HG03460 (cell line): ENCODE results near the gene SHANK2.

ENCODE experiments used
- ATAC-seq: cut with Tn5 transposase; IDR thresholded peaks from one replicate; pipeline ENCODE4 v1.9.1; 2021; ENCODE audit not compliant: unreplicated experiment

Gene SHANK2

GRCh38 chr11:71223081-71223405 is 29.3 kb downstream of the SHANK2 start:
- no peak for ATAC-seq

GRCh38 chr11:71222318-71223080 is 29.9 kb downstream of the SHANK2 start:
- ATAC-seq: no peak

GRCh38 chr11:71221821-71222220 is 30.6 kb downstream of the SHANK2 start:
- ATAC-seq: no peak

DNA sequence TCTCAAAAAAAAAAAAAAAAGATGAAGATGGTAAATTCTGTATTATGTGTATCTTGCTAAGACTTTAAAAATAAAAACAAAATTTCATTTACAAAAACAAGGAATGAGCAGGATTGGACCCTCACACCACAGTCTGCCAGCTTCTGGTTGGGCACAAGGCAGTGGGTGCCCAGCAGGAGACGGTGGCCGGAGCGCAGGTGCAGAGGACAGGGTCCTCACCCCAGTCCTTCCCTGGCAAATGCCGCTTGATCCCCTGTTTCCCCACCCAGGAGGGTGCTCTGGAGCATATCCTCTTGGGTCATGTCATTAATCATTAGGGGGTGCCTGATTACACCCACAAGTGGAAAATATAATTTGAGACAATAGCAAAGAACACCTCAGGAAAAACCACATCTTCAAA is 31.2 kb downstream of the SHANK2 start:
- ATAC-seq: no peak

DNA sequence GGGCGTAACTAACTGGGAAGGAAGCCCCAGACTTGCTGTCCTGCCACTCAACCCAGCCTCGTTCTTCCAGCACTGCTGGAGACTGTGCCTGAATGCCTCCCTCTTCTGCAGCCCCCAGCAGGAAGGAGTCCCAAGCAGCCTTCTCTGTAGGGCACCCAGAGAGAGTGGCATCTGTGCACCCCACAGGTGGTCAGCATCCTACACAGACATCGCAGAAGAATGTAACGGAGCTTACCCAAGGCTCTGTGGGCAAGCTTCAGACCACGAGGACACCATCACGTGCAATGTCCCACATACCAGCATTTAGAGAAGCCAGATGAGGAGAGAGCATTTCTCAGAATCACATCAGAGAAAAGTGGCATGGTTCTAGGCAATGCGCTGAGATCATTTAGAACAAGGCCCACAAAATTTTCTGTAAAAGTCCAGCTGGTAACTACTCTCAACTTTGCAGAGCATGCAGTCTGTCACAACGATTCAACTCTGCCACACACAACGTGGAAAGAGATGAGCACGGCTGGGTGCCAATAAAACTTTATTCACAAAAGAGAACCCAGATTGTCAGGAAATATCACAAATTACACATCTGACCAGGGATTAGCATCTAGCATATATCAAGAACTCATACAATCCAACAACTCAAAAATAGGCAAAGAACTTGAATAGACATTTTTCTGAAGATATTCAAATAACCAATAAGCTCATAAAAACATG is 33.4 kb downstream of the SHANK2 start:
- ATAC-seq: no peak

- ATAC-seq: no peak
These were observed 36.9 kb downstream of the SHANK2 start for GRCh38 chr11:71215425-71215965.

DNA sequence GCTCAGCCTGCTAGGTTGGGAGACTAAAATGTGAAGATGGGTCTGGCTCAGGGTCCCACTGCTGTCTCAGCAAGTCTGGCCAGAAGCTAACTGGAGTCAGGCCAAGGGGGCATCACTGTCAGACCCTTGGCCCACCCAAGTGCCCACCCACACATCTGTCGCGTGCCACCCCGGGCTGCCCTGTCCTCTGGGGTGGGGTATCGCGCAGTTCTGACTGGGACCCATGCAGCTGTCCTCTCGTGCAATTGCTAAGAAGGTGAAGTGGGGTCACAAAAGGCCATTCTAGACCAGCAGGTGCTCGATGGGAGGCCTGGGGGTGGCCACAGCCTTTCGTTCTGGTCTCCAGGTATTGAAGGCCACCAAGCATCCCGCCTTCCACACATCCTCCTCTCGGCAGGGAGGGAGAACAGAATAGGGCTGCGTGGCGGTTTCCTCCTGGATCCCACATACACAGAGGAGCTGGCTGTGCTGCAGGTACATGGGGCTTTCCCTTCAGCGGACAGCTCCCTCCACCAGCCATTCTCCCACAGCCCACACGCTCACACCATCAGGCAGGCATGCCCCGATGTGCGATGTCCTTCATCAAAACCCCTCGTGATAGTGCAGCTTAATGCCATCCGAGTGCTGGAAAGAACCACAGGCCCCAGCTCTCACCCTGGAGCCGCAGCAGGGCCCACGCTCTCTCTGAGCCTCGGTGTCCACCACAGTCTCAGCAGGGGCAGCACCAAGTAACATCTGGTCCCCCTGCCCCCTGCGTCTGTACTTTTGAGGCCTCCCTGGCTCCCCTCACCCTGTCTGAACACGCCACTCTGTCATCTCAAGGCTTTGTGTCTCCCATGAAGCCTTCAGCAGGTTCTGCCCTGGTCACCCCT is 37.6 kb downstream of the SHANK2 start:
- no peak for ATAC-seq

- no peak for ATAC-seq
These were observed 38.5 kb downstream of the SHANK2 start for GRCh38 chr11:71213696-71214552.

- no peak for ATAC-seq
These were observed 39.4 kb downstream of the SHANK2 start for GRCh38 chr11:71212871-71213559.

DNA sequence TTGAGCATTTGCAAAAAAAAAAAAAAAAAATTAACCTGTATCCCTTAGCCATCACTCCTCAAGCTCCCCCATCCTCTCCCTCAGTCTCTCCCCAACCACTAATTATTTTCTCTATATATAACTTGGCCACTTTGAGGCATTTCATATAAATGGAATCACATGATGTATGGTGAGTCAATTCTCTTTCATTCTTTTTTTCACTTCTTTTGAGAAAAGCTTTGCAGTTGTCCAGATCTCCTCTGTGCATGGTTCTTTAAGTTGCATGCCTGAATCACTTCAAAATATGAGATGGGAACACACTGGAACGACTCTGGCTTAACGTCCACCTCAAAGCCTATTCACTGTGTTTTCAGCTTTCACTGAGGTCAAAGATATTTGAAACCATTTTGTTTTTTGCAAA is 40.7 kb downstream of the SHANK2 start:
- ATAC-seq: no peak

- no peak for ATAC-seq
These were observed 41.5 kb downstream of the SHANK2 start for GRCh38 chr11:71210861-71211260.

- no peak for ATAC-seq
These were observed 42.7 kb downstream of the SHANK2 start for GRCh38 chr11:71209656-71210055.

DNA sequence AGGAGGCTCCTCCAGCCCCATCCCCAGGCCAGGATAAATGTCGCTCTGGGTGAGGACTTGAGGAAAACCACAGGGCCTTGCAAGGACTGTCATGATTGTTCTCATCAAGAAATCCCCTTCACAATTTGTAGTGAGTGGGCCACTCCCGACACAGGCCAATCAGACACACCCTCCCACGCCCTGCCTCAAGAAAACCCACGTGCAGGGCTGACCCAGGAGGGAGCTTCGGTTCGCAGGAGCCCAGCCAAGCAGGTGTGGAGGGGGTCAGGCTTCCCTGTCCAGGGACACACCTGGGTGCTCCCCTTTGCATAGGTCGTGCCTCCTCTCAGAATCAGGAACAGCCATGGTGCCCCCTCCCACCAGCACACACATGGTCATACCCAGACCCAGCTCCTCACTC is 43.2 kb downstream of the SHANK2 start:
- no peak for ATAC-seq

GRCh38 chr11:71208011-71208774 is 44.2 kb downstream of the SHANK2 start:
- ATAC-seq: no peak

DNA sequence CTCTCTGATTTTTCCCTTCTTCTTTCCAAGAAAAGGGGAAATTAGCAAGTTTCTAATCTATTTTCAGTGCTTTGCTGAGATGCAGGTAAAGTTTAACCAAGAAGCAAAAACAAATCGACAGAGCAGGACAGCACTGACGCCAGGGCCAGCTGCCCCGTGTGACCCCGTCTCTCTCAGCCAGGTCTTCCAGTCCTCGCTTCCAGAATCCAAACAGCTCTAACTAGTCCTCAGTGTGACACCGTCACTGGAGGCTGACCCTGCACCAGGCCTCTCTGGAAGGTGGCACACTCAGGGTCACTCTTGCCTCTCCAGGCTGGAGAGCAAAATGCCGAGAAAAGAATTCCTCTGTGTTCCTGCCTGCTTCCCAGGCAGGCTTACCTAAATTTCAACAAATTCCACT is 44.8 kb downstream of the SHANK2 start:
- ATAC-seq: no peak

GRCh38 chr11:71206186-71206585 is 46.2 kb downstream of the SHANK2 start:
- ATAC-seq: no peak

- ATAC-seq: no peak
These were observed 47.4 kb downstream of the SHANK2 start for GRCh38 chr11:71204748-71205664.

GRCh38 chr11:71204294-71204693 is 48.1 kb downstream of the SHANK2 start:
- ATAC-seq: no peak
